WTC11 (cell line): ENCODE data around the gene AKAP7.

ENCODE experiments used
- ATF3 ChIP-seq: sonication (generic); formaldehyde crosslinking; conservative IDR thresholded peaks from 2 replicates; pipeline ENCODE4 v1.8.1; 2022; ENCODE audit warnings: mild to moderate bottlenecking, missing genetic modification reagents
- CBFB ChIP-seq: sonication (generic); formaldehyde crosslinking; IDR thresholded peaks from 2 replicates; pipeline ENCODE4 v1.8.1; 2022; ENCODE audit warnings: mild to moderate bottlenecking, low read depth, missing genetic modification reagents
- IRF1 ChIP-seq: sonication (generic); formaldehyde crosslinking; IDR thresholded peaks from 2 replicates; pipeline ENCODE4 v1.8.0; 2023; ENCODE audit warnings: missing genetic modification reagents
- MAX ChIP-seq: sonication (generic); formaldehyde crosslinking; IDR thresholded peaks from 2 replicates; pipeline ENCODE4 v1.8.0; 2022; ENCODE audit warnings: mild to moderate bottlenecking, missing genetic modification reagents
- PREB ChIP-seq: sonication (generic); formaldehyde crosslinking; IDR thresholded peaks from 2 replicates; pipeline ENCODE4 v1.8.1; 2022; ENCODE audit warnings: mild to moderate bottlenecking, missing genetic modification reagents, moderate library complexity, borderline replicate concordance
- SMAD4 ChIP-seq: sonication (generic); formaldehyde crosslinking; IDR thresholded peaks from 2 replicates; pipeline ENCODE4 v1.8.0; 2022; ENCODE audit warnings: mild to moderate bottlenecking, missing genetic modification reagents
- ZNF232 ChIP-seq: sonication (generic); formaldehyde crosslinking; IDR thresholded peaks from 2 replicates; pipeline ENCODE4 v1.8.0; 2022; ENCODE audit warnings: mild to moderate bottlenecking, missing genetic modification reagents
- TF ChIP-seq, protein P1 (sequence below): sonication (generic); formaldehyde crosslinking; IDR thresholded peaks from 2 replicates; pipeline ENCODE4 v1.8.1; 2023; ENCODE audit warnings: mild to moderate bottlenecking, missing genetic modification reagents, moderate library complexity
- TF ChIP-seq, protein P2 (sequence below): fragments of 200-600 bp; IDR thresholded peaks from 2 replicates; pipeline ENCODE4 v1.8.0; 2022; ENCODE audit warnings: antibody characterized with exemption
- TF ChIP-seq, protein P3 (sequence below): sonication (generic); formaldehyde crosslinking; IDR thresholded peaks from 2 replicates; pipeline ENCODE4 v1.8.1; 2023; ENCODE audit warnings: mild to moderate bottlenecking, missing genetic modification reagents

- TF ChIP-seq CBFB, result no peak
- TF ChIP-seq, protein P1, sequence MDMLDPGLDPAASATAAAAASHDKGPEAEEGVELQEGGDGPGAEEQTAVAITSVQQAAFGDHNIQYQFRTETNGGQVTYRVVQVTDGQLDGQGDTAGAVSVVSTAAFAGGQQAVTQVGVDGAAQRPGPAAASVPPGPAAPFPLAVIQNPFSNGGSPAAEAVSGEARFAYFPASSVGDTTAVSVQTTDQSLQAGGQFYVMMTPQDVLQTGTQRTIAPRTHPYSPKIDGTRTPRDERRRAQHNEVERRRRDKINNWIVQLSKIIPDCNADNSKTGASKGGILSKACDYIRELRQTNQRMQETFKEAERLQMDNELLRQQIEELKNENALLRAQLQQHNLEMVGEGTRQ (CRISPR knock-in tag), result no peak
- no peak for TF ChIP-seq MAX
- TF ChIP-seq, protein P2, sequence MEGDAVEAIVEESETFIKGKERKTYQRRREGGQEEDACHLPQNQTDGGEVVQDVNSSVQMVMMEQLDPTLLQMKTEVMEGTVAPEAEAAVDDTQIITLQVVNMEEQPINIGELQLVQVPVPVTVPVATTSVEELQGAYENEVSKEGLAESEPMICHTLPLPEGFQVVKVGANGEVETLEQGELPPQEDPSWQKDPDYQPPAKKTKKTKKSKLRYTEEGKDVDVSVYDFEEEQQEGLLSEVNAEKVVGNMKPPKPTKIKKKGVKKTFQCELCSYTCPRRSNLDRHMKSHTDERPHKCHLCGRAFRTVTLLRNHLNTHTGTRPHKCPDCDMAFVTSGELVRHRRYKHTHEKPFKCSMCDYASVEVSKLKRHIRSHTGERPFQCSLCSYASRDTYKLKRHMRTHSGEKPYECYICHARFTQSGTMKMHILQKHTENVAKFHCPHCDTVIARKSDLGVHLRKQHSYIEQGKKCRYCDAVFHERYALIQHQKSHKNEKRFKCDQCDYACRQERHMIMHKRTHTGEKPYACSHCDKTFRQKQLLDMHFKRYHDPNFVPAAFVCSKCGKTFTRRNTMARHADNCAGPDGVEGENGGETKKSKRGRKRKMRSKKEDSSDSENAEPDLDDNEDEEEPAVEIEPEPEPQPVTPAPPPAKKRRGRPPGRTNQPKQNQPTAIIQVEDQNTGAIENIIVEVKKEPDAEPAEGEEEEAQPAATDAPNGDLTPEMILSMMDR, result no peak
- TF ChIP-seq ZNF232 (CRISPR knock-in tag), result no peak
- TF ChIP-seq, protein P3, sequence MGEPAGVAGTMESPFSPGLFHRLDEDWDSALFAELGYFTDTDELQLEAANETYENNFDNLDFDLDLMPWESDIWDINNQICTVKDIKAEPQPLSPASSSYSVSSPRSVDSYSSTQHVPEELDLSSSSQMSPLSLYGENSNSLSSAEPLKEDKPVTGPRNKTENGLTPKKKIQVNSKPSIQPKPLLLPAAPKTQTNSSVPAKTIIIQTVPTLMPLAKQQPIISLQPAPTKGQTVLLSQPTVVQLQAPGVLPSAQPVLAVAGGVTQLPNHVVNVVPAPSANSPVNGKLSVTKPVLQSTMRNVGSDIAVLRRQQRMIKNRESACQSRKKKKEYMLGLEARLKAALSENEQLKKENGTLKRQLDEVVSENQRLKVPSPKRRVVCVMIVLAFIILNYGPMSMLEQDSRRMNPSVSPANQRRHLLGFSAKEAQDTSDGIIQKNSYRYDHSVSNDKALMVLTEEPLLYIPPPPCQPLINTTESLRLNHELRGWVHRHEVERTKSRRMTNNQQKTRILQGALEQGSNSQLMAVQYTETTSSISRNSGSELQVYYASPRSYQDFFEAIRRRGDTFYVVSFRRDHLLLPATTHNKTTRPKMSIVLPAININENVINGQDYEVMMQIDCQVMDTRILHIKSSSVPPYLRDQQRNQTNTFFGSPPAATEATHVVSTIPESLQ (CRISPR knock-in tag), result no peak
- TF ChIP-seq PREB (CRISPR knock-in tag), result no peak
- no peak for TF ChIP-seq ATF3 (CRISPR knock-in tag)
- no peak for TF ChIP-seq IRF1 (CRISPR knock-in tag)
- no peak for TF ChIP-seq SMAD4 (CRISPR knock-in tag)
Observed at GRCh38 chr6:131231891-131232290, 96.6 kb downstream of the AKAP7 start.
